Measurements from ENCODE around the gene CYP11A1. TPM values are rescaled to one million over a fixed set of nuclear protein-coding genes. Genes with fewer than 3 reads are reported as not detected.

CYP11A1 gene
- polyA plus RNA-seq, 3 donors = not detected

DNA sequence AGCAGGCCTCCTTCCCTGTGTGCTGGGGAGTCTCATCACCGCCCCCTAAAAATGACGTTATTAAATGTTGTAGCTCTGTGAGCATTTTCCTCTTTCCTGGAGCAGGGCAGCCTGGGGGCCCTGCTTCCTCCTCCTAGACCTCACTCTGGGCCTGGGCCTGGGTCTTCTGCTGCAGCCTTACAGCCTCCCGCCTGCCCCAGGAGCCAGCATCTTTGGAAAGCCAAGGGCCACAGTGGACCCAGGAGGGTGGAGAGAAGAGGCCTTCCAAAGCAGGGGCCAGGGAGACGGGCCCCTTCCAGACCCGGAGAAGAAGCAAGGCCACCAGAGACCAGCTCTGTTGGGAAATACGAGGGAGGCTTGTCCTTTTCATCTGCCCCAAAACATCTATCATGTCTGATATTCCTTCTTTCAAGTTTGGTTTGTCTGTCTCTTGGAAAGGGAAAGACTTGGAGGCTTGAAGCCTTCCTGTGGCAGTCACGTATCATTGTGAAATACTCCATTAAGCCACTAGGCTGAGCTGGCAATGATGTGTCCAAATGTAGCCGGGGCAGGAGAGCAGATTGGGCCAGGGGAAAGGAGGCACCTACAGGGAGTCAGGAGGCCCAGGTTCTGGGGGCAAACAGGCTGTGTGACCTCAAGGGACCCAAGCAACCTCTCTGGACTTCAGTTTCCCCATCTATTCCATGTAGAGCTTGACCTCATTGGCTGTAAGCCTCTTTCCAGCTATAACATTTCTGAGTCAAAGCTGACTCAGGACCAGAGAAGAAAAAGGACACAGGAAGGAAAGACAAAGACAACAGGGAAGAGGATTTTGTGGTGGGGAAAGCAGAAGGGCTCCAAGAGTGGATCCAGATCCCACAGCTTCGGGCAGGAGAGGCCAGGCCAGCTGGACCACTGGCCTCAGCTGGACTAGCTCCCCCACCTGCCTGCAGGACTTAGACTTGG, 31.1 kb downstream of the CYP11A1 start:
- Histone ChIP-seq H3K9me3 (replicated peaks in 1 of 2; ENCODE audit: control insufficient read depth in 1 of 2, insufficient read depth in 1 of 2, low read length in 2 of 2) (peaks cover 5 to 15% of the 10 kb centered on the region in 2 donors), H3K9ac (ENCODE audit: insufficient read depth, low read length, poor library complexity, severe bottlenecking) (no peak overlapping the region), H3K79me2 (ENCODE audit: insufficient read depth, low read length) (no peaks in the 10 kb centered on the region), H3K4me3 (replicated peaks in 1 of 3; ENCODE audit: low read depth in 2 of 3, low read length in 3 of 3) (no peak overlapping the region), H3K27ac (ENCODE audit: low read depth in 1 of 2, low read length in 2 of 2) (no peak overlapping the region), H3K4me1 (ENCODE audit: control insufficient read depth in 1 of 2, insufficient read depth in 2 of 2, low read length in 2 of 2) (peaks cover 13 to 18% of the 10 kb centered on the region in 2 donors), H2AFZ (ENCODE audit: insufficient read depth, low read depth, low read length, poor library complexity, severe bottlenecking) (no peak overlapping the region), H3K27me3 (ENCODE audit: control insufficient read depth in 2 of 2, insufficient read depth in 2 of 2, low read length in 2 of 2) (no peaks in the 10 kb centered on the region), H3K36me3 (replicated peaks in 1 of 2; ENCODE audit: control insufficient read depth in 1 of 2, insufficient read depth in 2 of 2, low read length in 2 of 2) (no peaks in the 10 kb centered on the region), H4K20me1 (ENCODE audit: insufficient read depth, low read length) (no peaks in the 10 kb centered on the region), H3K4me2 (replicated peaks; ENCODE audit: extremely low read depth, low read length, poor library complexity, severe bottlenecking) (no peak overlapping the region)
- H3K36me3 Mint-ChIP-seq = no peaks in the 10 kb centered on the region
- H3K4me3 Mint-ChIP-seq = no peak overlapping the region
- H3K27me3 Mint-ChIP-seq (ENCODE audit: low read depth in 3 of 3) = peaks cover 2 to 6% (median 3%) of the 10 kb centered on the region in 3 donors
- TF ChIP-seq CTCF (IDR thresholded peaks at IDR 0.05) = no peak
- intact Hi-C loops (cut with micrococcal nuclease) = no loop called here
- no peak for DNase-seq
- no peak overlapping the region for H3K27ac Mint-ChIP-seq
- WGBS (ENCODE audit: insufficient coverage) = 63% methylated on average over 4 of the region's 9 CpGs
- H3K9me3 Mint-ChIP-seq = peaks cover 7 to 16% (median 13%) of the 10 kb centered on the region in 7 donors
- H3K4me1 Mint-ChIP-seq = peaks cover 21% of the 10 kb centered on the region

DNA sequence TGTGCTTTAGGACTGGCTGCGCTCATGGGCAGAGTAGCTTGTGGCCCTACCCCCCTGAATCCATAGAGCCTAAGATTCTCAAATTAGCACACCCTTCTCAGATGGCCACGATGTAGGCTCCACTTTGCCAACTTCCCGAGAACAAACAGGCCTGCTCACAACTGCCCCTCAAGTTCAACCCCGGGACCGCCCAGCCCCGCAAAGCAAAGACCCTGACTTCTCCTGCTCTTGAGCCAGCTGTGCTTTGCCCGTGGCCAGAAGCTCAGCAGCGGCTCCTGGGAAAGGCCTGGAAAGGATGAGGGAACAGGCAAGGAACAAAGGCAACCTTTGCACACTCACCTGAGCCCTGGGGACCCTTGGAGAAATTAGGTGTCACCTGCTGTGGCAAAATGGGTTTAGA, 32.0 kb downstream of the CYP11A1 start:
- Mint-ChIP-seq H3K27me3 (ENCODE audit: low read depth in 3 of 3) (peaks cover 2 to 6% (median 3%) of the 10 kb centered on the region in 3 donors), H3K4me3 (no peak overlapping the region), H3K36me3 (no peaks in the 10 kb centered on the region), H3K27ac (no peak overlapping the region), H3K9me3 (peaks cover 7 to 16% (median 13%) of the 10 kb centered on the region in 7 donors), H3K4me1 (peaks cover 16% of the 10 kb centered on the region)
- no peak for DNase-seq
- peaks cover 12 to 16% of the 10 kb centered on the region in 2 donors for H3K4me1 ChIP-seq (ENCODE audit: control insufficient read depth in 1 of 2, insufficient read depth in 2 of 2, low read length in 2 of 2)
- WGBS (ENCODE audit: insufficient coverage) = 92% methylated on average over 7 of the region's 8 CpGs
- H3K36me3 ChIP-seq (replicated peaks in 1 of 2; ENCODE audit: control insufficient read depth in 1 of 2, insufficient read depth in 2 of 2, low read length in 2 of 2) = no peaks in the 10 kb centered on the region
- H3K4me2 ChIP-seq (replicated peaks; ENCODE audit: extremely low read depth, low read length, poor library complexity, severe bottlenecking) = no peak overlapping the region
- TF ChIP-seq CTCF (IDR thresholded peaks at IDR 0.05) = no peak
- H3K9ac ChIP-seq (ENCODE audit: insufficient read depth, low read length, poor library complexity, severe bottlenecking) = no peak overlapping the region
- H3K27me3 ChIP-seq (ENCODE audit: control insufficient read depth in 2 of 2, insufficient read depth in 2 of 2, low read length in 2 of 2) = no peaks in the 10 kb centered on the region
- no peaks in the 10 kb centered on the region for H3K79me2 ChIP-seq (ENCODE audit: insufficient read depth, low read length)
- H3K4me3 ChIP-seq (replicated peaks in 1 of 3; ENCODE audit: low read depth in 2 of 3, low read length in 3 of 3) = no peak overlapping the region
- H3K27ac ChIP-seq (ENCODE audit: low read depth in 1 of 2, low read length in 2 of 2) = no peak overlapping the region
- H3K9me3 ChIP-seq (replicated peaks in 1 of 2; ENCODE audit: control insufficient read depth in 1 of 2, insufficient read depth in 1 of 2, low read length in 2 of 2) = peaks cover 5 to 15% of the 10 kb centered on the region in 2 donors
- H2AFZ ChIP-seq (ENCODE audit: insufficient read depth, low read depth, low read length, poor library complexity, severe bottlenecking) = no peak overlapping the region
- intact Hi-C loops (cut with micrococcal nuclease) = no loop called here
- H4K20me1 ChIP-seq (ENCODE audit: insufficient read depth, low read length) = no peaks in the 10 kb centered on the region
